C4-2B (cell line): Measurements from ENCODE around the gene TRAF1.

Experiments used
- CTCF ChIP-seq: fragments of 450-650 bp; conservative IDR thresholded peaks from 2 replicates; pipeline ENCODE4 v1.5.1; 2017; ENCODE audit warnings: mild to moderate bottlenecking
- ZFX ChIP-seq: fragments of 450-650 bp; IDR thresholded peaks from 2 replicates; pipeline ENCODE4 v1.6.1; 2017

GRCh38 chr9:120895951-120896350, 30.6 kb downstream of the TRAF1 start:
- no peak for TF ChIP-seq CTCF
- no peak for TF ChIP-seq ZFX
